ENCODE measurements around the gene SLFN12L. TPM values are rescaled to one million over a fixed set of nuclear protein-coding genes. Genes with fewer than 3 reads are reported as not detected.

The SLFN12L gene
- total and polyA plus RNA-seq, 4 donors: 0.11 to 0.30 (median 0.22) TPM; not detected in 1

DNA sequence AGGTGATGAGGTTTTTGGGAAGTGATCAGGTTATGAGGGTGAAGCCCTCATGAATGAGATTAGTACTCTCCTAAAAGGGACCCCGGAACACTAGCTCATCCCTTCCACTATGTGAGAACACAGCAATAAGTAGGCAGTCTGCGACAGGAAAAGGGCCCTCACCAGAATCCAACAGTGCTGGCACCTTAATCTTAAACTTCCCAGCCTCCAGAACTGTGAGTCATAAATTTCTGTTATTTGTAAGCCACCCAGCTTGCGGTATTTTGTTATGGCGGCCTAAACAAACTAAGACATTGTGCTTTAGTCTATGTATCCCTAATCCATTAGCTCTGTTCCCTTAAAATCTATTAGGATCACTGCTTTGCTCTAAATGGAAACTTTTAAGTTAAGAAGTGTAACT is 113.7 kb downstream of the SLFN12L start:
- Histone ChIP-seq H3K27me3 (ENCODE audit: control insufficient read depth, insufficient read depth, low read length) (no peaks in the 10 kb centered on the region), H3K4me1 (ENCODE audit: control insufficient read depth, insufficient read depth, low read length) (no peaks in the 10 kb centered on the region), H3K27ac (ENCODE audit: low read depth, low read length) (no peak overlapping the region), H3K4me3 (ENCODE audit: low read depth, low read length) (no peak overlapping the region), H3K36me3 (ENCODE audit: control insufficient read depth, insufficient read depth, low read length) (no peaks in the 10 kb centered on the region), H3K9me3 (ENCODE audit: control insufficient read depth, insufficient read depth, low read length) (no peaks in the 10 kb centered on the region)
- DNase-seq (ENCODE audit: low read depth in 4 of 6, low spot score in 6 of 6): no peak
- 100% methylated on average over 1 of the region's 4 CpGs for WGBS (ENCODE audit: insufficient coverage)

Small RNA genes lying within 50 kb of the gene (small RNA-seq; reads per million reads assigned to genes)
- not detected for gene AC015911.1 (ENCODE audit: low replicate concordance)
- gene SNORD7 (ENCODE audit: low replicate concordance): 30.4 reads per million, percentile 97 among the genes with 10 or more reads in this experiment

Other genes with a start within 250 kb of the SLFN12L start
- 10 to 100 TPM; 28.1 to 32.2 TPM for gene SLFN11, start 164.1 kb downstream of the SLFN12L start, total RNA-seq
- 1 to 10 TPM; 6.1 to 7.6 TPM for gene SLFN11, start 164.1 kb downstream of the SLFN12L start, polyA plus RNA-seq (ENCODE audit: insufficient read length in 2 of 2)
- 10 to 100 TPM; 16.8 to 18.5 TPM for gene SLFN12, start 105.2 kb downstream of the SLFN12L start, total RNA-seq
- gene SLFN12, start 105.2 kb downstream of the SLFN12L start, polyA plus RNA-seq (ENCODE audit: insufficient read length in 2 of 2): 1 to 10 TPM; 2.9 to 3.5 TPM
- gene SLFN13, start 88.9 kb downstream of the SLFN12L start, total RNA-seq: 1 to 10 TPM; 1.6 to 7.7 TPM
- 1 to 10 TPM; 1.0 to 1.8 TPM for gene SLFN13, start 88.9 kb downstream of the SLFN12L start, polyA plus RNA-seq (ENCODE audit: insufficient read length in 2 of 2)
- gene SLFN14, start 23.1 kb upstream of the SLFN12L start, total RNA-seq: 1 to 10 TPM in 1 of 2 donors, under 1 TPM in 1; 0.50 to 1.4 TPM
- gene SLFN14, start 23.1 kb upstream of the SLFN12L start, polyA plus RNA-seq (ENCODE audit: insufficient read length in 2 of 2): under 1 TPM in 1 of 2 donors, not detected in 1; 0.09 TPM
- 10 to 100 TPM in 1 of 2 donors, 1 to 10 TPM in 1; 6.4 to 15.9 TPM for gene PEX12, start 40.9 kb upstream of the SLFN12L start, total RNA-seq
- 10 to 100 TPM; 13.3 to 15.8 TPM for gene PEX12, start 40.9 kb upstream of the SLFN12L start, polyA plus RNA-seq (ENCODE audit: insufficient read length in 2 of 2)
- 100 to 1,000 TPM; 115 to 187 TPM for gene AP2B1, start 49.6 kb upstream of the SLFN12L start, total RNA-seq
- 100 to 1,000 TPM; 247 to 287 TPM for gene AP2B1, start 49.6 kb upstream of the SLFN12L start, polyA plus RNA-seq (ENCODE audit: insufficient read length in 2 of 2)
- 10 to 100 TPM in 1 of 2 donors, 1 to 10 TPM in 1; 8.2 to 11.0 TPM for gene RASL10B, start 194.0 kb upstream of the SLFN12L start, total RNA-seq
- 10 to 100 TPM; 45.4 to 49.2 TPM for gene RASL10B, start 194.0 kb upstream of the SLFN12L start, polyA plus RNA-seq (ENCODE audit: insufficient read length in 2 of 2)
- gene GAS2L2, start 215.6 kb upstream of the SLFN12L start, total RNA-seq: 1 to 10 TPM in 1 of 2 donors, under 1 TPM in 1; 0.69 to 3.4 TPM
- gene GAS2L2, start 215.6 kb upstream of the SLFN12L start, polyA plus RNA-seq (ENCODE audit: insufficient read length in 2 of 2): 1 to 10 TPM; 3.0 to 3.6 TPM
- not detected for gene C17orf50, start 223.2 kb upstream of the SLFN12L start, total RNA-seq
- 1 to 10 TPM in 1 of 2 donors, under 1 TPM in 1; 0.68 to 1.6 TPM for gene C17orf50, start 223.2 kb upstream of the SLFN12L start, polyA plus RNA-seq (ENCODE audit: insufficient read length in 2 of 2)